CD8-positive, alpha-beta memory T cell (primary cell): ENCODE data around the gene CHMP4B. TPM values are rescaled to one million over a fixed set of nuclear protein-coding genes. Genes with fewer than 3 reads are reported as not detected.
A peak's percentile ranks its signal among the peaks of the same experiment; 100 is the strongest.

Source experiments
- CTCF ChIA-PET: fragments of 350-600 bp; sonication (Branson Sonifier 250); formaldehyde crosslinking; loops from one replicate; lab custom pipeline; 2021; ENCODE audit warnings: antibody characterized with exemption; lab: Charles Lee
- POLR2A ChIA-PET: fragments of 350-600 bp; sonication (Branson Sonifier 250); formaldehyde crosslinking; loops from one replicate; lab custom pipeline; 2021; ENCODE audit warnings: antibody characterized with exemption; lab: Charles Lee
- DNase-seq, 5 donors: peaks; one replicate each; pipeline versions ENCODE4 v3.0.0 to v3.0.0-alpha.2; 2020 to 2022; ENCODE audit warnings: mixed read lengths in 1 of 5
- H3K27ac ChIP-seq: one replicate; pipeline ENCODE4 v1.7.0; 2013; ENCODE audit warnings: low read depth, mild to moderate bottlenecking, low read length, moderate library complexity
- H3K27me3 ChIP-seq: 2 replicates; pipeline ENCODE4 v1.7.0; 2013; ENCODE audit warnings: low read length, mild to moderate bottlenecking; ENCODE audit not compliant: insufficient read depth, poor library complexity, severe bottlenecking
- H3K36me3 ChIP-seq: 2 replicates; pipeline ENCODE4 v1.7.0; 2013; ENCODE audit warnings: mild to moderate bottlenecking, low read length, moderate library complexity; ENCODE audit not compliant: insufficient read depth
- H3K4me1 ChIP-seq: 2 replicates; pipeline ENCODE4 v1.7.0; 2013; ENCODE audit warnings: mild to moderate bottlenecking, low read length, moderate library complexity; ENCODE audit not compliant: insufficient read depth
- H3K4me3 ChIP-seq: 2 replicates; pipeline ENCODE4 v1.7.0; 2013; ENCODE audit warnings: mild to moderate bottlenecking, low read length
- H3K9me3 ChIP-seq: 2 replicates; pipeline ENCODE4 v1.7.0; 2013; ENCODE audit warnings: mild to moderate bottlenecking, low read length
- H3K27ac Mint-ChIP-seq, 8 donors: one replicate each; pipeline ENCODE4 v1.8.0; 2020 to 2021; ENCODE audit warnings: mixed read lengths in 8 of 8, mild to moderate bottlenecking in 6 of 8, inconsistent platforms in 3 of 8, moderate library complexity in 3 of 8
- H3K27me3 Mint-ChIP-seq, 2 donors: one replicate each; pipeline ENCODE4 v1.8.0; 2020 to 2021; ENCODE audit warnings: mixed read lengths in 2 of 2, mild to moderate bottlenecking in 1 of 2, moderate library complexity in 1 of 2
- H3K36me3 Mint-ChIP-seq, 3 donors: one replicate each; pipeline ENCODE4 v1.8.0; 2020 to 2021; ENCODE audit warnings: mixed read lengths in 3 of 3, inconsistent platforms in 1 of 3, mild to moderate bottlenecking in 1 of 3
- H3K4me1 Mint-ChIP-seq, 3 donors: one replicate each; pipeline ENCODE4 v1.8.0; 2020 to 2021; ENCODE audit warnings: mixed read lengths in 3 of 3, inconsistent platforms in 1 of 3, mild to moderate bottlenecking in 1 of 3
- H3K4me3 Mint-ChIP-seq, 7 donors: one replicate each; pipeline ENCODE4 v1.8.0; 2020 to 2021; ENCODE audit warnings: mixed read lengths in 7 of 7, mild to moderate bottlenecking in 6 of 7, moderate library complexity in 4 of 7, inconsistent platforms in 2 of 7
- H3K9me3 Mint-ChIP-seq, 5 donors: one replicate each; pipeline ENCODE4 v1.8.0; 2020 to 2022; ENCODE audit warnings: mixed read lengths in 5 of 5, mild to moderate bottlenecking in 3 of 5, moderate library complexity in 2 of 5, inconsistent platforms in 1 of 5
- polyA plus RNA-seq: library from polyadenylated mRNA; unstranded; fragments of 300-500 nt; fragmentation: Illumina TruSeq; gene quantifications from one replicate; pipeline ENCODE4 v1.2.3, GENCODE V29; 2021
- total RNA-seq, 2 experiments: library from RNA; stranded (reverse); gene quantifications; one replicate each; pipeline ENCODE4 v1.2.3, GENCODE V29; 2021

The CHMP4B gene
- total and polyA plus RNA-seq, 3 experiments from 2014 or later = 5.7 to 79.9 (median 78.3) TPM

- ChIA-PET CTCF (interaction anchor here (1.2 kb wide), 1 partner anchor 51 kb away, joined by 3 read pairs; no protein-coding TSS in a partner anchor), POLR2A (no interaction called here)
Measured at GRCh38 chr20:33861458-33861857, 50.3 kb downstream of the CHMP4B start.

GRCh38 chr20:33862709-33863403, 51.7 kb downstream of the CHMP4B start:
- no peaks in the 10 kb centered on the region for H3K36me3 ChIP-seq
- H3K4me3 Mint-ChIP-seq = no peak overlapping the region
- H3K4me3 ChIP-seq = no peak overlapping the region
- peak in 4 of 5 donors; percentile 19 to 59 (median 32) for DNase-seq
- peaks cover 21 to 22% (median 21%) of the 10 kb centered on the region in 3 donors for H3K4me1 Mint-ChIP-seq
- ChIA-PET POLR2A (no interaction called here), CTCF (interaction anchor here (0.9 to 1.6 kb wide), 3 partner anchors 10 to 36 kb away, joined by 3 to 5 read pairs (median 4); no protein-coding TSS in a partner anchor)
- H3K36me3 Mint-ChIP-seq = peaks cover 0 to 8% (median 0%) of the 10 kb centered on the region in 3 donors
- no peak overlapping the region for H3K27ac Mint-ChIP-seq
- no peaks in the 10 kb centered on the region for H3K9me3 Mint-ChIP-seq
- no peaks in the 10 kb centered on the region for H3K27me3 ChIP-seq
- H3K27ac ChIP-seq = no peak overlapping the region
- peaks cover 28% of the 10 kb centered on the region for H3K4me1 ChIP-seq
- peaks cover 0 to 1% of the 10 kb centered on the region in 2 donors for H3K27me3 Mint-ChIP-seq
- no peaks in the 10 kb centered on the region for H3K9me3 ChIP-seq

More at GRCh38 chr20:33861458-33861857, 50.3 kb downstream of the CHMP4B start:
- no peak for DNase-seq
- H3K9me3 Mint-ChIP-seq = no peaks in the 10 kb centered on the region
- Histone ChIP-seq H3K36me3 (no peaks in the 10 kb centered on the region), H3K9me3 (no peaks in the 10 kb centered on the region), H3K27ac (no peak overlapping the region), H3K27me3 (no peaks in the 10 kb centered on the region), H3K4me1 (peaks cover 29% of the 10 kb centered on the region), H3K4me3 (no peak overlapping the region)
- H3K27me3 Mint-ChIP-seq = peaks cover 0 to 5% of the 10 kb centered on the region in 2 donors
- peaks cover 23 to 33% (median 28%) of the 10 kb centered on the region in 3 donors for H3K4me1 Mint-ChIP-seq
- H3K27ac Mint-ChIP-seq = peak overlapping the region in 2 of 8 donors; percentile 23 to 73
- H3K36me3 Mint-ChIP-seq = peaks cover 0 to 19% (median 2%) of the 10 kb centered on the region in 3 donors
- no peak overlapping the region for H3K4me3 Mint-ChIP-seq

GRCh38 chr20:33863440-33864323, 52.5 kb downstream of the CHMP4B start:
- Histone ChIP-seq H3K27me3 (no peaks in the 10 kb centered on the region), H3K9me3 (no peaks in the 10 kb centered on the region), H3K36me3 (no peaks in the 10 kb centered on the region), H3K4me1 (peaks cover 19% of the 10 kb centered on the region), H3K4me3 (no peak overlapping the region), H3K27ac (no peak overlapping the region)
- Mint-ChIP-seq H3K36me3 (no peaks in the 10 kb centered on the region), H3K4me3 (no peak overlapping the region), H3K27me3 (peaks cover 0 to 1% of the 10 kb centered on the region in 2 donors), H3K4me1 (peaks cover 13 to 14% (median 13%) of the 10 kb centered on the region in 3 donors), H3K27ac (peak overlapping the region in 1 of 8 donors; percentile 12), H3K9me3 (no peaks in the 10 kb centered on the region)
- POLR2A ChIA-PET = no interaction called here
- no peak for DNase-seq
- CTCF ChIA-PET = interaction anchor here (0.9 to 1.6 kb wide), 3 partner anchors 10 to 37 kb away, joined by 3 to 5 read pairs (median 4); no protein-coding TSS in a partner anchor

GRCh38 chr20:33864324-33864963, 53.3 kb downstream of the CHMP4B start:
- Histone ChIP-seq H3K36me3 (no peaks in the 10 kb centered on the region), H3K27me3 (no peaks in the 10 kb centered on the region), H3K9me3 (no peaks in the 10 kb centered on the region), H3K4me1 (peaks cover 12% of the 10 kb centered on the region), H3K4me3 (no peak overlapping the region), H3K27ac (no peak overlapping the region)
- H3K27me3 Mint-ChIP-seq = peaks cover 0 to 1% of the 10 kb centered on the region in 2 donors
- H3K36me3 Mint-ChIP-seq = no peaks in the 10 kb centered on the region
- peaks cover 5 to 6% (median 5%) of the 10 kb centered on the region in 3 donors for H3K4me1 Mint-ChIP-seq
- DNase-seq = no peak
- ChIA-PET POLR2A (no interaction called here), CTCF (no interaction called here)
- H3K9me3 Mint-ChIP-seq = no peaks in the 10 kb centered on the region
- H3K4me3 Mint-ChIP-seq = no peak overlapping the region
- H3K27ac Mint-ChIP-seq = peak overlapping the region in 2 of 8 donors; percentile 2 to 12

- no peaks in the 10 kb centered on the region for H3K36me3 ChIP-seq
- Mint-ChIP-seq H3K4me1 (peaks cover 0 to 2% (median 0%) of the 10 kb centered on the region in 3 donors), H3K27ac (no peak overlapping the region), H3K9me3 (no peaks in the 10 kb centered on the region), H3K36me3 (no peaks in the 10 kb centered on the region), H3K4me3 (no peak overlapping the region), H3K27me3 (peaks cover 0 to 5% of the 10 kb centered on the region in 2 donors)
- no peak for DNase-seq
- H3K27ac ChIP-seq = no peak overlapping the region
- ChIA-PET CTCF (no interaction called here), POLR2A (no interaction called here)
- H3K27me3 ChIP-seq = no peaks in the 10 kb centered on the region
- H3K4me1 ChIP-seq = peaks cover 5% of the 10 kb centered on the region
- no peaks in the 10 kb centered on the region for H3K9me3 ChIP-seq
- H3K4me3 ChIP-seq = no peak overlapping the region
Measured at GRCh38 chr20:33865761-33866370, 54.7 kb downstream of the CHMP4B start.

GRCh38 chr20:33866398-33867100, 55.4 kb downstream of the CHMP4B start:
- DNase-seq = no peak
- Mint-ChIP-seq H3K27me3 (peaks cover 0 to 5% of the 10 kb centered on the region in 2 donors), H3K27ac (peak overlapping the region in 1 of 8 donors; percentile 64), H3K9me3 (no peaks in the 10 kb centered on the region), H3K36me3 (no peaks in the 10 kb centered on the region), H3K4me1 (peaks cover 0 to under 1% (median 0%) of the 10 kb centered on the region in 3 donors), H3K4me3 (no peak overlapping the region)
- no peaks in the 10 kb centered on the region for H3K27me3 ChIP-seq
- H3K27ac ChIP-seq = no peak overlapping the region
- H3K4me3 ChIP-seq = no peak overlapping the region
- POLR2A ChIA-PET = no interaction called here
- H3K36me3 ChIP-seq = no peaks in the 10 kb centered on the region
- H3K4me1 ChIP-seq = peaks cover 5% of the 10 kb centered on the region
- H3K9me3 ChIP-seq = no peaks in the 10 kb centered on the region
- CTCF ChIA-PET = no interaction called here

- H3K4me1 ChIP-seq = peaks cover under 1% of the 10 kb centered on the region
- CTCF ChIA-PET = no interaction called here
- H3K27ac Mint-ChIP-seq = no peak overlapping the region
- POLR2A ChIA-PET = no interaction called here
- no peaks in the 10 kb centered on the region for H3K9me3 Mint-ChIP-seq
- H3K9me3 ChIP-seq = no peaks in the 10 kb centered on the region
- H3K36me3 Mint-ChIP-seq = no peaks in the 10 kb centered on the region
- H3K36me3 ChIP-seq = no peaks in the 10 kb centered on the region
- H3K27me3 ChIP-seq = no peaks in the 10 kb centered on the region
- H3K27ac ChIP-seq = no peak overlapping the region
- H3K27me3 Mint-ChIP-seq = peaks cover 0 to 5% of the 10 kb centered on the region in 2 donors
- H3K4me1 Mint-ChIP-seq = no peaks in the 10 kb centered on the region
- no peak overlapping the region for H3K4me3 ChIP-seq
- no peak for DNase-seq
- no peak overlapping the region for H3K4me3 Mint-ChIP-seq
Measured at GRCh38 chr20:33868042-33868441, 56.9 kb downstream of the CHMP4B start.
